GM18508 (cell line): ENCODE measurements around the gene MISP.

Experiments
- ATAC-seq: cut with Tn5 transposase; IDR thresholded peaks from one replicate; pipeline ENCODE4 v1.9.1; 2021; ENCODE audit warnings: moderate number of reproducible peaks; ENCODE audit not compliant: insufficient read depth, unreplicated experiment

MISP gene

DNA sequence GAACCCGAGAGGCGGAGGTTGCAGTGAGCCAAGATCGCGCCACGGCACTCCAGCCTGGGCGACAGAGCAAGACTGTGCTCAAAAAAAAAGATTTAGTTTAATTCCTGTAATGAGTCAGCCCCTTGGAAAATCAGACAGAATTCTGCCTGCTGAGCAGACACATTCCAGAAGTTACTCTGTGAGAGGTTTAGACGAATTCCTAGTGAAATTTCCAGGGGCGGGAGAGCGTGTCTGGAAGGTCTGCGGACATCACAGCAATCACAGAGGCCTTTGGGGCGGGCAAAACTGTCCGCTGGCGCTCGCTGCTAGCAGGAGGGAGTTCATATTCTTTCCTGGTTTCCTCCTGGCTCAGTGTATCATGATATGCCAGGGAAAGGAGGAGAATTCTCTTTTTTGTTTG, 17.5 kb downstream of the MISP start:
- no peak for ATAC-seq

GRCh38 chr19:769616-770015, 18.7 kb downstream of the MISP start:
- ATAC-seq: no peak

- no peak for ATAC-seq
These were observed 20.4 kb downstream of the MISP start for GRCh38 chr19:771332-771785.

GRCh38 chr19:772063-772462, 21.2 kb downstream of the MISP start:
- ATAC-seq: no peak

GRCh38 chr19:772730-773436, 22.0 kb downstream of the MISP start:
- ATAC-seq: no peak

GRCh38 chr19:776549-776948, 25.6 kb downstream of the MISP start:
- ATAC-seq: no peak

DNA sequence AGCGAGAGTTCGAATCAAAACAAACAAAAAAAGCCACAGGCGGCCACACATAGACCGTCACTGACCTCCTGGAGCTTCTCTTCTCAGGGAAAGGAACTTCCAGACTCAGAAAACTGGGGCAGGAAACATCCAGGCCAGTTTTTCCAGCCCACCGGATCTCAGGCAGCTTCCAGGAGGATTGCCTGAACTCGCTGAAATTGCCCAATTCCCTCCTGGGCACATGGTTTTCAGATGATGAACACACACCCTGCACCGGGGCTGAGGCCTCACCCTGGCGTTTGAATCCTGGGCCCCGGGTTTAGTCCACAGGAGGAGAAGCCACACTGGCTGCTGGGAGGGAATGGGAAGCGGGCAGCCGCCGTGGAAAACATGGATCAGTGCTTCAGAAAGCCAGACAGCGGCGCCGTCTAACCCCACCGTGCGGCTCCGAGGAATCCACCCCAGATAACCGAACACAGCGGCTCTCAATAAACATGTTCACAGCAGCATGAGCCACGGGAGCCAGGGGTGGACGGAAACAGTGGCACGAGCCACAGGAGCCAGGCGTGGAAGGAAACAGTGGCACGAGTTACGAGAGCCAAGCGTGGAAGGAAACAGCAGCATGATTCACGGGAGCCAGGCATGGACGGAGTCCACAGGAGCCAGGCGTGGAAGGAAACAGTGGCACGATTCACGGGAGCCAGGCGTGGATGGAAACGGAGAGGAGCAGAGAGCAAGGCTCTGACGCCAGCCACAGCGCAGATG, 28.2 kb downstream of the MISP start:
- no peak for ATAC-seq

- no peak for ATAC-seq
These were observed 30.0 kb downstream of the MISP start for GRCh38 chr19:780935-781334.

DNA sequence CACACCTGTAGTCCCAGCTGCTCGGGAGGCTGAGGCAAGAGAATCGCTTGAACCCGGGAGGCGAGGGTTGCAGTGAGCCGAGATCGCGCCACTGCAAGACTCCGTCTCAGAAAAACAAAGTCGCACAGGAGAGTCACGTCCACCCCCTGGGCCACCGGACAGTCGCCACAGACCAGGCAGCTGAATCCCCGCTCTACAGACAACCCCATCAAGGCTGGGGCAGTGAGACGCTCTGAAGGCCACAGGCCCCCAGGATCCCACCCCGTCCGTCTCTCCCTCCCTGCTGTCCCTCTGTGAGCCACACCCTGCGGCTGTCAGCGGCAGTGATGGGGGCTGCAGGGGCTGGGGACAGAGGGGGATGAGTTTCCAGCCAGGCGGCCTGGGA, 30.9 kb downstream of the MISP start:
- ATAC-seq: no peak

- ATAC-seq: no peak
These were observed 31.4 kb downstream of the MISP start for GRCh38 chr19:782185-782877.

DNA sequence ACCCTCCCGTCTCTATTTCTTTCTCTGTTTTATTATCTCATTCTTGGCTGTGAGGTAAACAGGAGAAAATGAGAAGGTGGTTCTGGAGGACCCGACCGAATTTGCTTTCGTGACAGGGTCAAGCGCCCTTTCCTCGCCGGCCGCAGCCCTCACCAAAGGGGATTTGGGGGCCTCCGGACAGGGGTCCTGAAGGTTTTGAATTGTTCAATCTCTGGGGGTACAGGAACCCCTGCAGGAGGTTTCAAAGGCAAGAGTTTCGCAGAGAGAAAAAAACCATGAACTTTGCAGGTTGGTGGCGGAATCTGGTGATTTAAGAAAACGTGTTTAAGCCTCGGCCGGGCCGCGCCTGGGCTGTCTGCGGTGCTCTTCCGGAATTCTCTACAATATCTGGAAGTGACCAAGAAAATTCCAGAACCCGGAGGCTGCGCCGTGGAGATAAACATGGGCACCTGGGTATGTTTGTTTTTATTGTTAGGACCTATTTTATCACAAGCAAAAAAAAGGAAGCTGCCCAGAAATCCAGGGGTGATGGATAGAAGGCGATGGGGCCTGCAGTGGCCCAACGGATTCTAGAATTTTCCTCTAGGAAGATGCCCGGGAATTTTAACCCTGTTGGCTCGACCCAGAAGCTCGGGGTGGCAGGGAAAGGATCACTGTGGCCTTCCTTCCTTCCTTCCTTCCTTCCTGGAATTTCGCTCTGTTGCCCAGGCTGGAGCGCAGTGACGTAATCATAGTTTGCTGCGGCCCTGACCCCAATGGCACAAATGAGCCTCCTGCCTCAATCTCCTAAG, 32.2 kb downstream of the MISP start:
- ATAC-seq: no peak

GRCh38 chr19:784541-784940, 33.6 kb downstream of the MISP start:
- ATAC-seq: no peak

DNA sequence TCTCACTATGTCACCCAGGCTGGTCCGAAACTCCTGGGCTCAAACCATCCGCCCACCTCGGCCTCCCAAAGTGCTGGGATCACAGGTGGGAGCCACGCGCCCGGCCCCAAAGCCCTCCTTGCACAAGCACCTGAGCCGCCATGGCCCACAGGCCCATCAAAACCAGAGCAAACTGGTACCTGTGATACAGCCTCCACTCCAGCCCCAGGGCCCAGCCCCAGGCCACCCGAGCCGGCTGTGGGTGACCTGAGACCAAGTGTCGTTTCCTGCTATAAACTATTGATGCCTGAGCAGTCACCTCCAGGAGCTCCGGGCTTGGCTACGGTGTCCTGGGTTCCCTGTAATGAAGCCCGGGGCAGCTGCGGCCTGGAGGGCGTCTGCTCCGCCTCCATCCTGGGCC, 36.6 kb downstream of the MISP start:
- no peak for ATAC-seq

- ATAC-seq: no peak
These were observed 37.7 kb downstream of the MISP start for GRCh38 chr19:788686-788982.

- no peak for ATAC-seq
These were observed 38.2 kb downstream of the MISP start for GRCh38 chr19:788983-789700.

- ATAC-seq: no peak
These were observed 38.8 kb downstream of the MISP start for GRCh38 chr19:789701-790060.

GRCh38 chr19:791007-791566, 40.2 kb downstream of the MISP start:
- no peak for ATAC-seq

DNA sequence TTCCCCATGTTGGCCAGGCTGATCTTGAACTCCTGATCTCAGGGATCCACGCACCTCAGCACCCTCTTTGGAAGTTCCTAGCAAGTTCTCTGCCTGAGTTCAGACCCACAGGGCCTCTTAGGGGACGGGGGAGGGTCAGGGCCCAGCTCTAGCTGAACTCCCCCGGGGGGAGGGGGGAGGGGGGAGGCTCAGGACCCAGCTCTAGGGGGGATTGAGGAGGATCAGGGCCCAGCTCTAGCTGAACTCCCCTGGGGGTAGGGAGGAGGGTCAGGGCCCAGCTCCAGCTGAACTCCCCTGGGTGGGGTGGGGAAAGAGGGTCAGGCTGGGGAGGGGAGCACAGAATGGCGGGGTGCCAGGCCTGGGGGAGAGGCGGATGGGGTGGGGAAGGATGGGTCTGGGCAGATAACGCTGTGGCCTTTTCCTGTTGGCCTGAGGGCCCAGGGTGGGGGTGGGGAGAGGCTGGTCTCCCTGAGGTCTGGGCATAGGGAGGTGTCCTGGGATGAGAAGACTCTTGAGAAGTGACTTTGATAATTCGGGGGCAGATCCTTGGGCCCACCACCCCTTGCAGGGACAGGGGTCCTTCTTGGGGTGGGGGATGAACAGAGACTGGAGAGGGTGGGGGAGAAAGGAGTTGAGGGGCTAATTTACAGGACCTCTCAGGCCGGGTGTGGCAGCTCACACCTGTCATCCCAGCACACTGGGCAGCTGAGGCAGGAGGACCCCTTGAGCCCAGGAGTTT, 40.8 kb downstream of the MISP start:
- ATAC-seq: no peak

- no peak for ATAC-seq
These were observed 41.5 kb downstream of the MISP start for GRCh38 chr19:792306-792885.
